Kidney (tissue), 14 donors: Measurements from ENCODE around the gene CASP14. TPM values are rescaled to one million over a fixed set of nuclear protein-coding genes. Genes with fewer than 3 reads are reported as not detected.

Experiments used
- DNase-seq, 5 donors: peaks; one replicate each; pipeline ENCODE4 v3.0.0-alpha.2; 2013 to 2020
- FAIRE-seq: peaks from 2 replicates; lab custom pipeline; 2012; peaks lifted over from hg19 to GRCh38; lab: Jason Lieb, UNC
- H3K27ac ChIP-seq, 2 donors: one replicate each; pipeline ENCODE4 v1.7.0; 2013; ENCODE audit warnings: low read depth in 2 of 2, low read length in 2 of 2, inconsistent platforms in 1 of 2
- H3K27me3 ChIP-seq: one replicate; pipeline ENCODE4 v1.7.1; 2013; ENCODE audit warnings: low read length, inconsistent platforms; ENCODE audit not compliant: control insufficient read depth, insufficient read depth
- H3K36me3 ChIP-seq, 3 donors: one replicate each; pipeline versions ENCODE4 v1.7.0 to v1.7.1; 2013; ENCODE audit warnings: low read length in 3 of 3, control low read depth in 1 of 3, inconsistent platforms in 1 of 3; ENCODE audit not compliant: insufficient read depth in 3 of 3, control insufficient read depth in 2 of 3
- H3K4me1 ChIP-seq, 3 donors: one replicate each; pipeline versions ENCODE4 v1.7.0 to v1.7.1; 2013; ENCODE audit warnings: low read length in 3 of 3, inconsistent platforms in 1 of 3, low read depth in 1 of 3; ENCODE audit not compliant: control insufficient read depth in 2 of 3, insufficient read depth in 2 of 3
- H3K4me3 ChIP-seq, 3 donors: one replicate each; pipeline versions ENCODE4 v1.7.0 to v1.8.1; 2013; ENCODE audit warnings: low read length in 3 of 3, control low read depth in 1 of 3, inconsistent platforms in 1 of 3
- H3K9ac ChIP-seq, 3 donors: one replicate each; pipeline versions ENCODE4 v1.7.0 to v1.7.1; 2013; ENCODE audit warnings: low read length in 3 of 3, control low read depth in 1 of 3, inconsistent platforms in 1 of 3
- H3K9me3 ChIP-seq, 3 donors: one replicate each; pipeline versions ENCODE4 v1.7.0 to v1.7.1; 2013; ENCODE audit warnings: low read length in 3 of 3, control low read depth in 1 of 3, inconsistent platforms in 1 of 3; ENCODE audit not compliant: control insufficient read depth in 2 of 3, insufficient read depth in 1 of 3
- CTCF ChIP-seq: IDR thresholded peaks from 3 replicates; pipeline ENCODE4 v1.5.1; 2012; ENCODE audit warnings: mild to moderate bottlenecking, moderate library complexity, borderline replicate concordance; ENCODE audit not compliant: insufficient read depth; ENCODE audit errors: extremely low read depth
- intact Hi-C: fragments of 100-400 bp; cut with DNase I; formaldehyde crosslinking; loops from one replicate; pipeline ENCODE4 v1.11.1; 2022
- polyA plus RNA-seq: library from polyadenylated mRNA; stranded (reverse); fragments of 350-450 nt; fragmentation: Illumina TruSeq; extraction: RNeasy Lipid Tissue Mini Kit (QIAGEN cat#74804); gene quantifications from one replicate; pipeline ENCODE4 v1.2.3, GENCODE V29; 2014; ENCODE audit warnings: low read depth, low replicate concordance; ENCODE audit not compliant: insufficient read depth
- total RNA-seq: library from RNA; stranded (reverse); fragmentation: NEBNext Ultra II Directional; extraction: Animal tissue kit (Norgen Biotek cat#: 25700); gene quantifications from one replicate; pipeline ENCODE4 v1.2.1, GENCODE V29; 2021
- donor health status: control.
- donor health status: control.
- donor health status: control.
- donor health status: control.
- donor health status: control.
- donor health status: DM: yes; HTN: yes; CAD: no.
- donor health status: Normal renal cell carcinoma (clear cell type).

CASP14 gene
- total and polyA plus RNA-seq, 2 donors from 2014 or later: 0.16 TPM; not detected in 1

GRCh38 chr19:15035795-15036311 is 13.4 kb upstream of the CASP14 start:
- H3K27ac ChIP-seq: no peak overlapping the region
- no peaks in the 10 kb centered on the region for H3K36me3 ChIP-seq
- peaks cover 0 to 4% (median 0%) of the 10 kb centered on the region in 3 donors for H3K9me3 ChIP-seq
- DNase-seq (no peak), FAIRE-seq (no peak)
- H3K27me3 ChIP-seq: no peaks in the 10 kb centered on the region
- TF ChIP-seq CTCF: no peak
- intact Hi-C loops: no loop called here
- no peak overlapping the region for H3K4me3 ChIP-seq
- no peaks in the 10 kb centered on the region for H3K4me1 ChIP-seq
- no peak overlapping the region for H3K9ac ChIP-seq

GRCh38 chr19:15037586-15037985 is 11.7 kb upstream of the CASP14 start:
- no peaks in the 10 kb centered on the region for H3K4me1 ChIP-seq
- DNase-seq (no peak), FAIRE-seq (no peak)
- H3K9me3 ChIP-seq: no peaks in the 10 kb centered on the region
- no peak overlapping the region for H3K27ac ChIP-seq
- no peak overlapping the region for H3K4me3 ChIP-seq
- no peaks in the 10 kb centered on the region for H3K36me3 ChIP-seq
- intact Hi-C loops: no loop called here
- TF ChIP-seq CTCF: no peak
- H3K27me3 ChIP-seq: no peaks in the 10 kb centered on the region
- H3K9ac ChIP-seq: no peak overlapping the region

- no peak for FAIRE-seq
- no peaks in the 10 kb centered on the region for H3K4me1 ChIP-seq
- H3K9ac ChIP-seq: no peak overlapping the region
- H3K27ac ChIP-seq: no peak overlapping the region
- no peak for DNase-seq
- H3K9me3 ChIP-seq: no peaks in the 10 kb centered on the region
- no peaks in the 10 kb centered on the region for H3K36me3 ChIP-seq
- TF ChIP-seq CTCF: no peak
- H3K27me3 ChIP-seq: no peaks in the 10 kb centered on the region
- H3K4me3 ChIP-seq: no peak overlapping the region
- intact Hi-C loops: no loop called here
These were observed 11.0 kb upstream of the CASP14 start for GRCh38 chr19:15038294-15038693.

- Histone ChIP-seq H3K9me3 (no peaks in the 10 kb centered on the region), H3K4me1 (no peaks in the 10 kb centered on the region), H3K4me3 (no peak overlapping the region), H3K27ac (no peak overlapping the region), H3K27me3 (no peaks in the 10 kb centered on the region), H3K9ac (no peak overlapping the region), H3K36me3 (no peaks in the 10 kb centered on the region)
- no peak for TF ChIP-seq CTCF
- no peak for DNase-seq
- intact Hi-C loops: no loop called here
- FAIRE-seq: no peak
These were observed 7.3 kb upstream of the CASP14 start for GRCh38 chr19:15042003-15042402.
